SK-N-SH treated with all-trans-retinoic acid at 6 μM for 48 hours (cell line): Measurements from ENCODE around the gene C1GALT1C1L.
"Not testable (repeated sequence)": the region's sequence is repeated elsewhere in the genome, so short reads cannot be mapped to it uniquely, and the experiment has no call there.

Experiments
- CSDC2 ChIP-seq: fragments of 250-450 bp; sonication (Bioruptor Pico); IDR thresholded peaks from 2 replicates; pipeline ENCODE4 v1.5.0; 2020; ENCODE audit warnings: mild to moderate bottlenecking, moderate library complexity
- OSR1 ChIP-seq: fragments of 250-450 bp; sonication (Bioruptor Pico); IDR thresholded peaks from 2 replicates; pipeline ENCODE4 v1.8.0; 2022; ENCODE audit warnings: moderate library complexity, mild to moderate bottlenecking, inconsistent platforms
- TSHZ2 ChIP-seq: fragments of 250-450 bp; sonication (Bioruptor Pico); IDR thresholded peaks from 2 replicates; pipeline ENCODE4 v1.5.0; 2020; ENCODE audit warnings: mild to moderate bottlenecking, moderate library complexity
- ZFP3 ChIP-seq: fragments of 250-450 bp; sonication (Bioruptor Pico); IDR thresholded peaks from 2 replicates; pipeline ENCODE4 v1.5.0; 2020; ENCODE audit warnings: mild to moderate bottlenecking, moderate library complexity
- ZFP30 ChIP-seq: fragments of 450-650 bp; formaldehyde crosslinking; IDR thresholded peaks from 2 replicates; pipeline ENCODE4 v1.5.0; 2022; ENCODE audit warnings: mild to moderate bottlenecking, moderate library complexity
- TF ChIP-seq, protein P1 (sequence below): fragments of 250-450 bp; sonication (Bioruptor Pico); IDR thresholded peaks from 2 replicates; pipeline ENCODE4 v1.8.0; 2021; ENCODE audit warnings: low read depth, mild to moderate bottlenecking, moderate library complexity, borderline replicate concordance

GRCh38 chr2:43636153-43636552, 40.1 kb downstream of the C1GALT1C1L start:
- not testable (repeated sequence) for TF ChIP-seq ZFP30 (CRISPR knock-in tag); TSHZ2; OSR1; CSDC2; ZFP3
- TF ChIP-seq, protein P1, sequence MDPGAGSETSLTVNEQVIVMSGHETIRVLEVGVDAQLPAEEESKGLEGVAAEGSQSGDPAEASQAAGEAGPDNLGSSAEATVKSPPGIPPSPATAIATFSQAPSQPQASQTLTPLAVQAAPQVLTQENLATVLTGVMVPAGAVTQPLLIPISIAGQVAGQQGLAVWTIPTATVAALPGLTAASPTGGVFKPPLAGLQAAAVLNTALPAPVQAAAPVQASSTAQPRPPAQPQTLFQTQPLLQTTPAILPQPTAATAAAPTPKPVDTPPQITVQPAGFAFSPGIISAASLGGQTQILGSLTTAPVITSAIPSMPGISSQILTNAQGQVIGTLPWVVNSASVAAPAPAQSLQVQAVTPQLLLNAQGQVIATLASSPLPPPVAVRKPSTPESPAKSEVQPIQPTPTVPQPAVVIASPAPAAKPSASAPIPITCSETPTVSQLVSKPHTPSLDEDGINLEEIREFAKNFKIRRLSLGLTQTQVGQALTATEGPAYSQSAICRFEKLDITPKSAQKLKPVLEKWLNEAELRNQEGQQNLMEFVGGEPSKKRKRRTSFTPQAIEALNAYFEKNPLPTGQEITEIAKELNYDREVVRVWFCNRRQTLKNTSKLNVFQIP (CRISPR knock-in tag), result not testable (repeated sequence)
